Measurements from ENCODE around the gene NDUFA13. TPM values are rescaled to one million over a fixed set of nuclear protein-coding genes. Genes with fewer than 3 reads are reported as not detected.

The NDUFA13 gene
- total RNA-seq, 1 experiment from 2014 or later, result 354 TPM

DNA sequence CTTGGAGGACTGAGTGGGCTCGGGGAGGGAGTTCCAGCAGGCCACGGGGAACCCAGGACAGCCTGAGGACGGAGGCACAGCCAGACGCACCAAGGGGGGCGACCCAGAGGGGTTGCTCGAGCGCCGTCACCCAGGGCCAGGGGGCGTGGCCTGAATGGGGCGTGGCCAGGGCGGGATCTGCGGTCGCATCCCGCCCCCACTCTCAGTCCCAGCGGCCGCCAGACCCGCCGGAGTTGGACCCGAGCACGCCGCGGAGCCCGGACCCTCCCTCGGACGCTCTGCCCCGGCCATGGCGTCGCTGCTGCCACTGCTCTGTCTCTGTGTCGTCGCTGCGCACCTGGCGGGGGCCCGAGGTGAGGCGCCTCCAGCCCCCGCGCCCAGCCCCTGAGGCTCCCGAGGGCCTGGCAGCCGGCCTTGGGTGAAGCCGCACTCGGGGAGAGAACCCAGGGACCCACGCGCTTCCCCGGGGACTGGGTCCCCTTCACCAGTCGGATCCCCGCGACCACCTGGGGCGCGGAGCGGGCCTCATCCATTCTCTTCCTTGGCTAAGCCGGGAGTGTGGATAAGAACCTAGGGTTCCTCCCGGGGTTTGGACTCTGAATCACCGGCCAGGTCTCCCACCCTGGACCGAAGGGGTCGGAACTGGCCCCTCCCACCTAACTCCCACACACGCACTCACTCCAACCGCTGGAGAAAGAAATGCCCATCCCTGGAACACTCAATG lies 22.2 kb downstream of the NDUFA13 start, which contains the start of gene CILP2:
Gene CILP2 (plus strand): TSS at position 205 of the 724 bp plus-strand sequence. CDS start 85 bp downstream, at position 290.
- Mint-ChIP-seq H3K36me3 (ENCODE audit: insufficient read depth, unreplicated experiment) (peaks cover 7% of the 10 kb centered on the region), H3K27ac (ENCODE audit: low read depth, unreplicated experiment) (no peak within 1 kb of the TSS), H3K4me3 (ENCODE audit: unreplicated experiment) (no peak within 1 kb of the TSS), H3K9me3 (ENCODE audit: unreplicated experiment) (no peaks in the 10 kb centered on the region), H3K4me1 (ENCODE audit: insufficient read depth, unreplicated experiment) (no peaks in the 10 kb centered on the region), H3K27me3 (ENCODE audit: insufficient read depth, unreplicated experiment) (no peaks in the 10 kb centered on the region)
- TF ChIP-seq CTCF (IDR thresholded peaks at IDR 0.05; ENCODE audit: unreplicated experiment), result no peak
- no TSS peak for BruUV-seq (replicated peaks)
- CTCF ChIA-PET, result interaction anchor here (0.5 to 1.2 kb wide), 2 partner anchors 416 to 717 kb away, joined by 3 to 5 read pairs; no protein-coding TSS in a partner anchor
- POLR2A ChIA-PET, result interaction anchor here (0.6 to 0.9 kb wide), 2 partner anchors 17 to 68 kb away, joined by 3 to 5 read pairs; no protein-coding TSS in a partner anchor
- intact Hi-C loops (cut with micrococcal nuclease), result no loop called here
- DNase-seq (ENCODE audit: unreplicated experiment), result no peak

GRCh38 chr19:19538785-19539166 lies 22.8 kb downstream of the NDUFA13 start:
- DNase-seq (ENCODE audit: unreplicated experiment), result no peak
- Mint-ChIP-seq H3K9me3 (ENCODE audit: unreplicated experiment) (no peaks in the 10 kb centered on the region), H3K36me3 (ENCODE audit: insufficient read depth, unreplicated experiment) (peaks cover 7% of the 10 kb centered on the region), H3K27me3 (ENCODE audit: insufficient read depth, unreplicated experiment) (no peaks in the 10 kb centered on the region), H3K4me3 (ENCODE audit: unreplicated experiment) (no peak overlapping the region), H3K27ac (ENCODE audit: low read depth, unreplicated experiment) (no peak overlapping the region), H3K4me1 (ENCODE audit: insufficient read depth, unreplicated experiment) (no peaks in the 10 kb centered on the region)
- no TSS peak for BruUV-seq (replicated peaks)
- intact Hi-C loops (cut with micrococcal nuclease), result no loop called here
- TF ChIP-seq CTCF (IDR thresholded peaks at IDR 0.05; ENCODE audit: unreplicated experiment), result no peak
- ChIA-PET CTCF (interaction anchor here (0.5 to 1.2 kb wide), 2 partner anchors 415 to 717 kb away, joined by 3 to 5 read pairs; no protein-coding TSS in a partner anchor), POLR2A (interaction anchor here (0.6 to 0.9 kb wide), 2 partner anchors 17 to 67 kb away, joined by 3 to 5 read pairs; no protein-coding TSS in a partner anchor)

- no peaks in the 10 kb centered on the region for H3K9me3 Mint-ChIP-seq (ENCODE audit: unreplicated experiment)
- H3K27ac Mint-ChIP-seq (ENCODE audit: low read depth, unreplicated experiment), result no peak overlapping the region
- no peaks in the 10 kb centered on the region for H3K27me3 Mint-ChIP-seq (ENCODE audit: insufficient read depth, unreplicated experiment)
- no peak for TF ChIP-seq CTCF (IDR thresholded peaks at IDR 0.05; ENCODE audit: unreplicated experiment)
- peaks cover 7% of the 10 kb centered on the region for H3K36me3 Mint-ChIP-seq (ENCODE audit: insufficient read depth, unreplicated experiment)
- CTCF ChIA-PET, result no interaction called here
- POLR2A ChIA-PET, result no interaction called here
- H3K4me3 Mint-ChIP-seq (ENCODE audit: unreplicated experiment), result no peak overlapping the region
- no peak for DNase-seq (ENCODE audit: unreplicated experiment)
- no peaks in the 10 kb centered on the region for H3K4me1 Mint-ChIP-seq (ENCODE audit: insufficient read depth, unreplicated experiment)
- intact Hi-C loops (cut with micrococcal nuclease), result no loop called here
- BruUV-seq (replicated peaks), result no TSS peak
These were observed 23.7 kb downstream of the NDUFA13 start for GRCh38 chr19:19539698-19540063.

- no peak overlapping the region for H3K27ac Mint-ChIP-seq (ENCODE audit: low read depth, unreplicated experiment)
- DNase-seq (ENCODE audit: unreplicated experiment), result no peak
- no TSS peak for BruUV-seq (replicated peaks)
- no peak for TF ChIP-seq CTCF (IDR thresholded peaks at IDR 0.05; ENCODE audit: unreplicated experiment)
- H3K27me3 Mint-ChIP-seq (ENCODE audit: insufficient read depth, unreplicated experiment), result no peaks in the 10 kb centered on the region
- H3K4me1 Mint-ChIP-seq (ENCODE audit: insufficient read depth, unreplicated experiment), result no peaks in the 10 kb centered on the region
- intact Hi-C loops (cut with micrococcal nuclease), result no loop called here
- no peaks in the 10 kb centered on the region for H3K9me3 Mint-ChIP-seq (ENCODE audit: unreplicated experiment)
- no peak overlapping the region for H3K4me3 Mint-ChIP-seq (ENCODE audit: unreplicated experiment)
- ChIA-PET POLR2A (interaction anchor here (0.7 kb wide), 1 partner anchor 50 kb away, joined by 3 read pairs; no protein-coding TSS in a partner anchor), CTCF (no interaction called here)
- H3K36me3 Mint-ChIP-seq (ENCODE audit: insufficient read depth, unreplicated experiment), result peaks cover 7% of the 10 kb centered on the region
These were observed 24.2 kb downstream of the NDUFA13 start for GRCh38 chr19:19540064-19540714.
